SK-N-SH (cell line): ENCODE data around the gene VPS35L.

Source experiments
- EP300 ChIP-seq, 2 experiments: IDR thresholded peaks; 2 replicates each; pipeline versions ENCODE4 v1.4.0 to v1.6.1; 2012; ENCODE audit warnings: borderline replicate concordance in 1 of 2, low read depth in 1 of 2, low read length in 1 of 2
- EZH2phosphoT487 ChIP-seq: fragments of 200-600 bp; sonication (generic); IDR thresholded peaks from 2 replicates; pipeline ENCODE4 v1.6.1; 2017; ENCODE audit warnings: low read depth, mixed run types, mild to moderate bottlenecking, antibody characterized with exemption, moderate library complexity, borderline replicate concordance
- MXI1 ChIP-seq: IDR thresholded peaks from 2 replicates; pipeline ENCODE4 v1.6.1; 2012; ENCODE audit warnings: mild to moderate bottlenecking, low read depth, low read length, improper control_type of control experiment
- POLR2AphosphoS5 ChIP-seq: IDR thresholded peaks from 2 replicates; pipeline ENCODE4 v1.6.1; 2012; ENCODE audit warnings: low read depth, low read length
- RAD21 ChIP-seq: IDR thresholded peaks from 2 replicates; pipeline ENCODE4 v1.6.1; 2012; ENCODE audit warnings: mild to moderate bottlenecking, low read length
- SMC3 ChIP-seq: IDR thresholded peaks from 2 replicates; pipeline ENCODE4 v1.6.1; 2012; ENCODE audit warnings: low read depth, low read length, improper control_type of control experiment
- YY1 ChIP-seq: IDR thresholded peaks from 2 replicates; pipeline ENCODE4 v1.4.0; 2012; ENCODE audit warnings: low read depth, mild to moderate bottlenecking
- TF ChIP-seq, protein P1 (sequence below): fragments of 200-600 bp; sonication (generic); IDR thresholded peaks from 2 replicates; pipeline ENCODE4 v1.6.1; 2017; ENCODE audit warnings: antibody characterized with exemption, mild to moderate bottlenecking, moderate library complexity
- TF ChIP-seq, protein P2 (sequence below): IDR thresholded peaks from 2 replicates; pipeline ENCODE4 v1.4.0; 2012; ENCODE audit warnings: low read depth, borderline replicate concordance
- TF ChIP-seq, protein P3 (sequence below): IDR thresholded peaks from 2 replicates; pipeline ENCODE4; 2012
- TF ChIP-seq, protein P4 (sequence below): IDR thresholded peaks from 2 replicates; pipeline ENCODE4 v1.6.1; 2012; ENCODE audit warnings: mild to moderate bottlenecking, low read depth, low read length, moderate library complexity
- TF ChIP-seq, protein P5 (sequence below): fragments of 150-350 bp; IDR thresholded peaks from 2 replicates; pipeline ENCODE4 v1.6.1; 2017; ENCODE audit warnings: antibody characterized with exemption, low read length, low read depth, borderline replicate concordance
- TF ChIP-seq, protein P6 (sequence below): IDR thresholded peaks from 2 replicates; pipeline ENCODE4 v1.4.0; 2012; ENCODE audit warnings: low read depth

DNA sequence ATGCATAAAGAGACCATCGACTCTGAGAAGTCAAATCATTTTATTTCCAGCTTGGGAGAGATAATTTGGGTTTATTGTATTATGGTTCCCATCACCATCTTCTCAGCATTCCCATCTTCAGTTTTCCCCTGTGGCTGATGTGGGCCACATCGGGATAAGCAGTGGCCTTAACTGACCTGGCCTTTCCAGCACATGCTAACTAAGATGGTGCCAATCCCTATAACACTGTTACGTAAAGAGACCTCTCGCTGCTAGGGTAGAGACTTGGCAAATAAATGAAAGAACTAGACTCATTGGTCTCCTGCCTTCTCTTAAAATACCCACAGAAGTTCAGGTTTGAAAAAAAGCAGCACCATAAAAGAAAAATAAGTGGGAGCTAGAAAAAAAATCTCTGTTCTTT, 49.4 kb downstream of the VPS35L start:
- TF ChIP-seq EP300 (IDR thresholded peaks at IDR 0.05; ENCODE audit: borderline replicate concordance in 1 of 2, low read depth in 1 of 2, low read length in 1 of 2) (no peak), RAD21 (no peak), POLR2AphosphoS5 (no peak), MXI1 (no peak), EZH2phosphoT487 (no peak), YY1 (no peak), SMC3 (no peak)
- TF ChIP-seq, protein P1, sequence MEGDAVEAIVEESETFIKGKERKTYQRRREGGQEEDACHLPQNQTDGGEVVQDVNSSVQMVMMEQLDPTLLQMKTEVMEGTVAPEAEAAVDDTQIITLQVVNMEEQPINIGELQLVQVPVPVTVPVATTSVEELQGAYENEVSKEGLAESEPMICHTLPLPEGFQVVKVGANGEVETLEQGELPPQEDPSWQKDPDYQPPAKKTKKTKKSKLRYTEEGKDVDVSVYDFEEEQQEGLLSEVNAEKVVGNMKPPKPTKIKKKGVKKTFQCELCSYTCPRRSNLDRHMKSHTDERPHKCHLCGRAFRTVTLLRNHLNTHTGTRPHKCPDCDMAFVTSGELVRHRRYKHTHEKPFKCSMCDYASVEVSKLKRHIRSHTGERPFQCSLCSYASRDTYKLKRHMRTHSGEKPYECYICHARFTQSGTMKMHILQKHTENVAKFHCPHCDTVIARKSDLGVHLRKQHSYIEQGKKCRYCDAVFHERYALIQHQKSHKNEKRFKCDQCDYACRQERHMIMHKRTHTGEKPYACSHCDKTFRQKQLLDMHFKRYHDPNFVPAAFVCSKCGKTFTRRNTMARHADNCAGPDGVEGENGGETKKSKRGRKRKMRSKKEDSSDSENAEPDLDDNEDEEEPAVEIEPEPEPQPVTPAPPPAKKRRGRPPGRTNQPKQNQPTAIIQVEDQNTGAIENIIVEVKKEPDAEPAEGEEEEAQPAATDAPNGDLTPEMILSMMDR, result no peak
- TF ChIP-seq, protein P2, sequence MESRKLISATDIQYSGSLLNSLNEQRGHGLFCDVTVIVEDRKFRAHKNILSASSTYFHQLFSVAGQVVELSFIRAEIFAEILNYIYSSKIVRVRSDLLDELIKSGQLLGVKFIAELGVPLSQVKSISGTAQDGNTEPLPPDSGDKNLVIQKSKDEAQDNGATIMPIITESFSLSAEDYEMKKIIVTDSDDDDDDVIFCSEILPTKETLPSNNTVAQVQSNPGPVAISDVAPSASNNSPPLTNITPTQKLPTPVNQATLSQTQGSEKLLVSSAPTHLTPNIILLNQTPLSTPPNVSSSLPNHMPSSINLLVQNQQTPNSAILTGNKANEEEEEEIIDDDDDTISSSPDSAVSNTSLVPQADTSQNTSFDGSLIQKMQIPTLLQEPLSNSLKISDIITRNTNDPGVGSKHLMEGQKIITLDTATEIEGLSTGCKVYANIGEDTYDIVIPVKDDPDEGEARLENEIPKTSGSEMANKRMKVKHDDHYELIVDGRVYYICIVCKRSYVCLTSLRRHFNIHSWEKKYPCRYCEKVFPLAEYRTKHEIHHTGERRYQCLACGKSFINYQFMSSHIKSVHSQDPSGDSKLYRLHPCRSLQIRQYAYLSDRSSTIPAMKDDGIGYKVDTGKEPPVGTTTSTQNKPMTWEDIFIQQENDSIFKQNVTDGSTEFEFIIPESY, result no peak
- TF ChIP-seq, protein P3, sequence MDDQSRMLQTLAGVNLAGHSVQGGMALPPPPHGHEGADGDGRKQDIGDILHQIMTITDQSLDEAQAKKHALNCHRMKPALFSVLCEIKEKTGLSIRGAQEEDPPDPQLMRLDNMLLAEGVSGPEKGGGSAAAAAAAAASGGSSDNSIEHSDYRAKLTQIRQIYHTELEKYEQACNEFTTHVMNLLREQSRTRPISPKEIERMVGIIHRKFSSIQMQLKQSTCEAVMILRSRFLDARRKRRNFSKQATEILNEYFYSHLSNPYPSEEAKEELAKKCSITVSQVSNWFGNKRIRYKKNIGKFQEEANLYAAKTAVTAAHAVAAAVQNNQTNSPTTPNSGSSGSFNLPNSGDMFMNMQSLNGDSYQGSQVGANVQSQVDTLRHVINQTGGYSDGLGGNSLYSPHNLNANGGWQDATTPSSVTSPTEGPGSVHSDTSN, result no peak
- TF ChIP-seq, protein P4, sequence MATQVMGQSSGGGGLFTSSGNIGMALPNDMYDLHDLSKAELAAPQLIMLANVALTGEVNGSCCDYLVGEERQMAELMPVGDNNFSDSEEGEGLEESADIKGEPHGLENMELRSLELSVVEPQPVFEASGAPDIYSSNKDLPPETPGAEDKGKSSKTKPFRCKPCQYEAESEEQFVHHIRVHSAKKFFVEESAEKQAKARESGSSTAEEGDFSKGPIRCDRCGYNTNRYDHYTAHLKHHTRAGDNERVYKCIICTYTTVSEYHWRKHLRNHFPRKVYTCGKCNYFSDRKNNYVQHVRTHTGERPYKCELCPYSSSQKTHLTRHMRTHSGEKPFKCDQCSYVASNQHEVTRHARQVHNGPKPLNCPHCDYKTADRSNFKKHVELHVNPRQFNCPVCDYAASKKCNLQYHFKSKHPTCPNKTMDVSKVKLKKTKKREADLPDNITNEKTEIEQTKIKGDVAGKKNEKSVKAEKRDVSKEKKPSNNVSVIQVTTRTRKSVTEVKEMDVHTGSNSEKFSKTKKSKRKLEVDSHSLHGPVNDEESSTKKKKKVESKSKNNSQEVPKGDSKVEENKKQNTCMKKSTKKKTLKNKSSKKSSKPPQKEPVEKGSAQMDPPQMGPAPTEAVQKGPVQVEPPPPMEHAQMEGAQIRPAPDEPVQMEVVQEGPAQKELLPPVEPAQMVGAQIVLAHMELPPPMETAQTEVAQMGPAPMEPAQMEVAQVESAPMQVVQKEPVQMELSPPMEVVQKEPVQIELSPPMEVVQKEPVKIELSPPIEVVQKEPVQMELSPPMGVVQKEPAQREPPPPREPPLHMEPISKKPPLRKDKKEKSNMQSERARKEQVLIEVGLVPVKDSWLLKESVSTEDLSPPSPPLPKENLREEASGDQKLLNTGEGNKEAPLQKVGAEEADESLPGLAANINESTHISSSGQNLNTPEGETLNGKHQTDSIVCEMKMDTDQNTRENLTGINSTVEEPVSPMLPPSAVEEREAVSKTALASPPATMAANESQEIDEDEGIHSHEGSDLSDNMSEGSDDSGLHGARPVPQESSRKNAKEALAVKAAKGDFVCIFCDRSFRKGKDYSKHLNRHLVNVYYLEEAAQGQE, result no peak
- TF ChIP-seq, protein P5, sequence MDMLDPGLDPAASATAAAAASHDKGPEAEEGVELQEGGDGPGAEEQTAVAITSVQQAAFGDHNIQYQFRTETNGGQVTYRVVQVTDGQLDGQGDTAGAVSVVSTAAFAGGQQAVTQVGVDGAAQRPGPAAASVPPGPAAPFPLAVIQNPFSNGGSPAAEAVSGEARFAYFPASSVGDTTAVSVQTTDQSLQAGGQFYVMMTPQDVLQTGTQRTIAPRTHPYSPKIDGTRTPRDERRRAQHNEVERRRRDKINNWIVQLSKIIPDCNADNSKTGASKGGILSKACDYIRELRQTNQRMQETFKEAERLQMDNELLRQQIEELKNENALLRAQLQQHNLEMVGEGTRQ, result no peak
- TF ChIP-seq, protein P6, sequence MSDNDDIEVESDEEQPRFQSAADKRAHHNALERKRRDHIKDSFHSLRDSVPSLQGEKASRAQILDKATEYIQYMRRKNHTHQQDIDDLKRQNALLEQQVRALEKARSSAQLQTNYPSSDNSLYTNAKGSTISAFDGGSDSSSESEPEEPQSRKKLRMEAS, result no peak
